Tibial nerve (tissue), 4 donors: ENCODE measurements around the gene DLX3. TPM values are rescaled to one million over a fixed set of nuclear protein-coding genes. Genes with fewer than 3 reads are reported as not detected.

ENCODE experiments used
- DNase-seq, 2 donors: peaks; one replicate each; pipeline ENCODE4 v3.0.0-alpha.2; 2019; ENCODE audit warnings: low spot score in 2 of 2
- H3K27ac ChIP-seq, 4 donors: fragments of 200-600 bp; sonication (generic) in 3 of 4; one replicate each; pipeline ENCODE4 v1.5.1; 2017 to 2019; ENCODE audit warnings: mild to moderate bottlenecking in 1 of 4
- H3K27me3 ChIP-seq, 2 donors: fragments of 200-600 bp; sonication (generic) in 1 of 2; one replicate each; pipeline versions ENCODE4 v1.5.1 to v1.6.0; 2017 to 2019
- H3K36me3 ChIP-seq, 3 donors: fragments of 200-600 bp; sonication (generic); one replicate each; pipeline ENCODE4 v1.5.1; 2018 to 2019
- H3K4me1 ChIP-seq, 4 donors: fragments of 200-600 bp; sonication (generic) in 3 of 4; one replicate each; pipeline ENCODE4 v1.5.1; 2017 to 2019
- H3K4me3 ChIP-seq, 4 donors: fragments of 200-600 bp; sonication (generic) in 3 of 4; one replicate each; pipeline ENCODE4 v1.5.1; 2017 to 2019; ENCODE audit warnings: mild to moderate bottlenecking in 1 of 4, moderate library complexity in 1 of 4
- H3K9me3 ChIP-seq, 4 donors: fragments of 200-600 bp; sonication (generic) in 3 of 4; one replicate each; pipeline ENCODE4 v1.5.1; 2017 to 2019
- EP300 ChIP-seq, 2 donors: sonication (generic); formaldehyde crosslinking; IDR thresholded peaks; one replicate each; pipeline ENCODE4 v1.6.1; 2017; ENCODE audit warnings: antibody characterized with exemption in 2 of 2, mild to moderate bottlenecking in 1 of 2
- POLR2A ChIP-seq, 2 donors: fragments of 450-650 bp; IDR thresholded peaks; one replicate each; pipeline ENCODE4 v1.6.1; 2017; ENCODE audit warnings: antibody characterized with exemption in 2 of 2, mild to moderate bottlenecking in 2 of 2, moderate library complexity in 2 of 2
- WGBS, 2 donors: methylation state at CpG; one replicate each; pipeline ENCODE4 v1.1.5; 2018; 5-methylcytosine and 5-hydroxymethylcytosine counted together
- total RNA-seq, 4 donors: library from RNA; depleted of rRNA; stranded (reverse); fragments of >200 nt; gene quantifications; one replicate each; pipeline ENCODE4 v1.1.0, GENCODE V29; 2016
- TF ChIP-seq, protein P1 (sequence below), 5 experiments: fragments of 200-600 bp in 3 of 5; fragments of 450-650 bp in 2 of 5; sonication (generic) in 3 of 5; IDR thresholded peaks; one replicate each; pipeline ENCODE4 v1.5.1; 2016 to 2019; ENCODE audit warnings: antibody characterized with exemption in 5 of 5, mild to moderate bottlenecking in 3 of 5, moderate library complexity in 2 of 5

Gene DLX3
- total RNA-seq, 4 donors from 2014 or later = 0.30 TPM; not detected in 3

GRCh38 chr17:49973271-49973615, 21.8 kb downstream of the DLX3 start:
- Histone ChIP-seq H3K27ac (no peak overlapping the region), H3K9me3 (no peaks in the 10 kb centered on the region), H3K27me3 (peaks cover 8 to 98% of the 10 kb centered on the region in 2 donors), H3K36me3 (no peaks in the 10 kb centered on the region), H3K4me3 (no peak overlapping the region), H3K4me1 (peaks cover 0 to 37% (median 20%) of the 10 kb centered on the region in 4 donors)
- no peak for DNase-seq
- TF ChIP-seq, protein P1, sequence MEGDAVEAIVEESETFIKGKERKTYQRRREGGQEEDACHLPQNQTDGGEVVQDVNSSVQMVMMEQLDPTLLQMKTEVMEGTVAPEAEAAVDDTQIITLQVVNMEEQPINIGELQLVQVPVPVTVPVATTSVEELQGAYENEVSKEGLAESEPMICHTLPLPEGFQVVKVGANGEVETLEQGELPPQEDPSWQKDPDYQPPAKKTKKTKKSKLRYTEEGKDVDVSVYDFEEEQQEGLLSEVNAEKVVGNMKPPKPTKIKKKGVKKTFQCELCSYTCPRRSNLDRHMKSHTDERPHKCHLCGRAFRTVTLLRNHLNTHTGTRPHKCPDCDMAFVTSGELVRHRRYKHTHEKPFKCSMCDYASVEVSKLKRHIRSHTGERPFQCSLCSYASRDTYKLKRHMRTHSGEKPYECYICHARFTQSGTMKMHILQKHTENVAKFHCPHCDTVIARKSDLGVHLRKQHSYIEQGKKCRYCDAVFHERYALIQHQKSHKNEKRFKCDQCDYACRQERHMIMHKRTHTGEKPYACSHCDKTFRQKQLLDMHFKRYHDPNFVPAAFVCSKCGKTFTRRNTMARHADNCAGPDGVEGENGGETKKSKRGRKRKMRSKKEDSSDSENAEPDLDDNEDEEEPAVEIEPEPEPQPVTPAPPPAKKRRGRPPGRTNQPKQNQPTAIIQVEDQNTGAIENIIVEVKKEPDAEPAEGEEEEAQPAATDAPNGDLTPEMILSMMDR (IDR thresholded peaks at IDR 0.05) = no peak
- WGBS, 2 donors = 13 to 28% methylated on average over 2 of the region's 2 CpGs

GRCh38 chr17:49972486-49973270, 22.3 kb downstream of the DLX3 start:
- DNase-seq = no peak
- H3K4me1 ChIP-seq = peaks cover 0 to 40% (median 20%) of the 10 kb centered on the region in 4 donors
- H3K27ac ChIP-seq = no peak overlapping the region
- no peak overlapping the region for H3K4me3 ChIP-seq
- TF ChIP-seq POLR2A (IDR thresholded peaks at IDR 0.05) (no peak), EP300 (IDR thresholded peaks at IDR 0.05) (no peak)
- TF ChIP-seq, protein P1 (IDR thresholded peaks at IDR 0.05) = no peak
- no peaks in the 10 kb centered on the region for H3K9me3 ChIP-seq
- 5 to 8% methylated on average over 43 to 47 of the region's 57 CpGs for WGBS, 2 donors
- peaks cover 8 to 98% of the 10 kb centered on the region in 2 donors for H3K27me3 ChIP-seq
- no peaks in the 10 kb centered on the region for H3K36me3 ChIP-seq

DNA sequence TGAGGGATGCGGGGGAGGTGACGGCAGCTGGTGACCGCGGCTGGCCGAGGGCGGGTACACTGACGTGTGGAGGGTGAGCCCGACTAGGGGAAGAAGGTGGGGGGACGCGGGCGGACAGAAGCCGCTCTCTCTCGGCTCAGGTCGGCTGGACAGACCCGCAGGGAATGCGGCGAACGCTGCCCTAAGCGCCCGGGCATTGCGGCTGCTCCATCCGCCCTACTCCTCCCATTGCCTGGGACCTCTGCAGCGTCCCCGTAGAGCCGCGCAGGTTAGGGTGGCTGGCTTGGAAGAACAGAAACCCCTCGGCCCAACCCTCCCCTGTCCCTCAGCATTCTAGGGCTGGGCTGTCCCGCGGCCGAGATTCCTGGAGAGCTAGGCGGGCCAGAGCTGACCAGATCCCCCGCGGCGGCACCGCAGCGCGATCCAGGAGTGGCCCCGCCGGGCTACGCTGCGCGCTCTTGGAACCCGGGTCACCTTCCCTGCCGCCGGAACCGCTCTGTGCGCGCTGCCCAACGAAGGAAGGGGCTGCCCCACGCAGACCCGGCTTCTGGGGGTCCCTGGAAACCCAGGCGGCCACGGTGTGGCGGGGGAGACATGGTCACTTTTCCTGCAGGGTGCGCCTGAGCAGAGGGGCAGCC, 23.1 kb downstream of the DLX3 start:
- 0 to 1% methylated on average over 1 to 28 of the region's 55 CpGs for WGBS, 2 donors
- H3K27ac ChIP-seq = no peak overlapping the region
- no peaks in the 10 kb centered on the region for H3K36me3 ChIP-seq
- no peaks in the 10 kb centered on the region for H3K9me3 ChIP-seq
- peaks cover 8 to 98% of the 10 kb centered on the region in 2 donors for H3K27me3 ChIP-seq
- TF ChIP-seq POLR2A (IDR thresholded peaks at IDR 0.05) (no peak), EP300 (IDR thresholded peaks at IDR 0.05) (no peak)
- TF ChIP-seq, protein P1 (IDR thresholded peaks at IDR 0.05) = no peak
- H3K4me3 ChIP-seq = no peak overlapping the region
- DNase-seq = no peak
- peaks cover 0 to 40% (median 20%) of the 10 kb centered on the region in 4 donors for H3K4me1 ChIP-seq

- H3K4me1 ChIP-seq = peaks cover 0 to 40% (median 20%) of the 10 kb centered on the region in 4 donors
- H3K27me3 ChIP-seq = peaks cover 8 to 98% of the 10 kb centered on the region in 2 donors
- DNase-seq = no peak
- WGBS, 2 donors = 10 to 18% methylated on average over 32 to 35 of the region's 35 CpGs
- TF ChIP-seq POLR2A (IDR thresholded peaks at IDR 0.05) = no peak
- TF ChIP-seq, protein P1 (IDR thresholded peaks at IDR 0.05) = no peak
- TF ChIP-seq EP300 (IDR thresholded peaks at IDR 0.05) = no peak
- no peak overlapping the region for H3K27ac ChIP-seq
- H3K36me3 ChIP-seq = no peaks in the 10 kb centered on the region
- H3K4me3 ChIP-seq = no peak overlapping the region
- H3K9me3 ChIP-seq = no peaks in the 10 kb centered on the region
Measured at GRCh38 chr17:49971199-49971847, 23.7 kb downstream of the DLX3 start.

GRCh38 chr17:49970498-49970897, 24.5 kb downstream of the DLX3 start:
- 68 to 73% methylated on average over 3 of the region's 3 CpGs for WGBS, 2 donors
- TF ChIP-seq EP300 (IDR thresholded peaks at IDR 0.05) (no peak), POLR2A (IDR thresholded peaks at IDR 0.05) (no peak)
- TF ChIP-seq, protein P1 (IDR thresholded peaks at IDR 0.05) = no peak
- Histone ChIP-seq H3K27ac (no peak overlapping the region), H3K36me3 (no peaks in the 10 kb centered on the region), H3K4me1 (peaks cover 0 to 43% (median 20%) of the 10 kb centered on the region in 4 donors), H3K4me3 (no peak overlapping the region), H3K27me3 (peaks cover 8 to 98% of the 10 kb centered on the region in 2 donors), H3K9me3 (no peaks in the 10 kb centered on the region)
- no peak for DNase-seq
